ENCODE measurements around the gene ANKRD44. TPM values are rescaled to one million over a fixed set of nuclear protein-coding genes. Genes with fewer than 3 reads are reported as not detected.

ANKRD44 gene
- total and polyA plus RNA-seq, 2 of the 8 experiments (the other 6 are each of a cell fraction or from before 2014, with no cell fraction given), result 1.2 to 1.3 TPM

- FAIRE-seq, result no peak
- no peak for TF ChIP-seq CHD1 (IDR thresholded peaks at IDR 0.05; ENCODE audit: low read depth, low read length)
- TF ChIP-seq NANOG (IDR thresholded peaks at IDR 0.05; ENCODE audit: insufficient read depth, low read depth, low read length, poor library complexity, severe bottlenecking), result no peak
- no peak for TF ChIP-seq ATF3 (IDR thresholded peaks at IDR 0.05; ENCODE audit: insufficient read depth, low read depth, low read length)
- TF ChIP-seq RFX5 (IDR thresholded peaks at IDR 0.05; ENCODE audit: borderline replicate concordance, low read depth, low read length), result no peak
- TF ChIP-seq JUN (IDR thresholded peaks at IDR 0.05; ENCODE audit: low read depth, low read length), result no peak
- TF ChIP-seq EP300 (IDR thresholded peaks at IDR 0.05; ENCODE audit: borderline replicate concordance in 1 of 2, low read depth in 2 of 2, low read length in 2 of 2), result no peak
- no peak for TF ChIP-seq POLR2A (IDR thresholded peaks at IDR 0.05; ENCODE audit: control extremely low read depth in 1 of 2, low read depth in 2 of 2, low read length in 2 of 2)
- no peak for TF ChIP-seq CTCF (IDR thresholded peaks at IDR 0.05; ENCODE audit: control extremely low read depth in 1 of 3, insufficient read depth in 1 of 3, low read depth in 1 of 3, low read length in 3 of 3)
- TF ChIP-seq MAX (IDR thresholded peaks at IDR 0.05), result no peak
- no peak for TF ChIP-seq FOSL1 (IDR thresholded peaks at IDR 0.05; ENCODE audit: insufficient read depth, low read depth, low read length)
- TF ChIP-seq SP2 (IDR thresholded peaks at IDR 0.05; ENCODE audit: low read length), result no peak
Measured at GRCh38 chr2:196974970-196975369, 335.6 kb downstream of the ANKRD44 start.

More at GRCh38 chr2:196974970-196975369, 335.6 kb downstream of the ANKRD44 start:
- Histone ChIP-seq H3K36me3 (ENCODE audit: control insufficient read depth in 2 of 4, insufficient read depth in 4 of 4, low read length in 3 of 4) (no peaks in the 10 kb centered on the region), H2AK5ac (ENCODE audit: low read depth, low read length) (no peak overlapping the region), H3K23ac (ENCODE audit: insufficient read length) (no peak overlapping the region), H4K20me1 (replicated peaks in 1 of 2; ENCODE audit: control insufficient read depth in 1 of 2, insufficient read depth in 2 of 2, low read length in 2 of 2) (no peaks in the 10 kb centered on the region), H3K4me1 (replicated peaks in 1 of 4; ENCODE audit: control insufficient read depth in 3 of 4, insufficient read depth in 4 of 4, low read length in 3 of 4) (peaks cover 0 to 8% (median 3%) of the 10 kb centered on the region in 4 experiments; a peak in 2 of 7 replicates), H4K8ac (ENCODE audit: extremely low read depth, insufficient read depth, low read length) (no peak overlapping the region), H3K4me2 (ENCODE audit: insufficient read depth in 1 of 2, low read depth in 2 of 2, low read length in 2 of 2) (no peak overlapping the region), H4K5ac (ENCODE audit: insufficient read length, low read depth, low read length) (no peak overlapping the region), H3K27me3 (replicated peaks in 1 of 4; ENCODE audit: control insufficient read depth in 3 of 4, extremely low read depth in 1 of 4, insufficient read depth in 3 of 4, low read length in 3 of 4) (no peaks in the 10 kb centered on the region), H3K9ac (replicated peaks in 1 of 4; ENCODE audit: extremely low read depth in 1 of 4, low read depth in 3 of 4, low read length in 3 of 4) (no peak overlapping the region), H3K56ac (replicated peaks; ENCODE audit: insufficient read length, low read depth, low read length) (no peak overlapping the region), H3K27ac (ENCODE audit: low read depth, low read length) (no peak overlapping the region), H3K79me1 (ENCODE audit: low read depth, low read length) (no peaks in the 10 kb centered on the region), H2BK20ac (ENCODE audit: low read length) (no peak overlapping the region), H3K4ac (replicated peaks; ENCODE audit: insufficient read length, low read depth, low read length) (no peak overlapping the region), H3K79me2 (ENCODE audit: control insufficient read depth in 1 of 2, insufficient read depth in 2 of 2, low read length in 2 of 2) (no peaks in the 10 kb centered on the region), H2BK5ac (ENCODE audit: low read depth, low read length) (no peak overlapping the region), H3K14ac (ENCODE audit: insufficient read length) (no peak overlapping the region), H3K4me3 (ENCODE audit: extremely low read depth in 1 of 4, insufficient read depth in 2 of 4, low read depth in 3 of 4, low read length in 4 of 4) (no peak overlapping the region), H2BK15ac (ENCODE audit: low read length) (no peak overlapping the region), H3K9me3 (ENCODE audit: insufficient read depth in 2 of 2, low read depth in 1 of 2, low read length in 1 of 2) (no peaks in the 10 kb centered on the region), H3K23me2 (ENCODE audit: low read depth, low read length) (no peaks in the 10 kb centered on the region), H2AFZ (ENCODE audit: low read length) (no peak overlapping the region), H4K91ac (replicated peaks; ENCODE audit: insufficient read length, low read length) (no peak overlapping the region), H3K18ac (ENCODE audit: extremely low read depth, low read length) (no peak overlapping the region), H2BK120ac (replicated peaks; ENCODE audit: low read depth, low read length) (no peak overlapping the region), H2BK12ac (ENCODE audit: low read depth, low read length) (no peak overlapping the region)
- DNase-seq (ENCODE audit: low read depth in 1 of 2, low spot score in 2 of 2), result no peak
- WGBS, 2 experiments (ENCODE audit: extremely low coverage in 1 of 2, insufficient coverage in 1 of 2, insufficient read length in 1 of 2, insufficient replicate concordance in 2 of 2, low coverage in 1 of 2, low lambda C conversion rate in 2 of 2, missing lambda C conversion rate in 1 of 2), result 73% methylated on average over 1 of the region's 1 CpG; no CpG with 5 or more reads in 1 of the 2 experiments
- CTCF ChIA-PET (ENCODE audit: partially characterized antibody), result interaction anchor here (0.6 kb wide), 1 partner anchor 506 kb away, joined by 3 read pairs; no protein-coding TSS in a partner anchor
- POLR2A ChIA-PET (ENCODE audit: partially characterized antibody), result no interaction called here

Measured in H1 (cell line).